ENCODE data around the gene NFIA.

Gene NFIA

GRCh38 chr1:61152066-61152465 is 69.7 kb downstream of the NFIA start:
- no peak for TF ChIP-seq CTCF (IDR thresholded peaks at IDR 0.05; ENCODE audit: unreplicated experiment in 3 of 3)
- Mint-ChIP-seq H3K4me1 (peaks cover 67% of the 10 kb centered on the region), H3K27me3 (ENCODE audit: low read depth) (peaks cover 9% of the 10 kb centered on the region), H3K9me3 (no peaks in the 10 kb centered on the region), H3K27ac (peak overlapping the region; percentile 90 to 93 (median 92)), H3K4me3 (no peak overlapping the region), H3K36me3 (ENCODE audit: low read depth) (peaks cover 5% of the 10 kb centered on the region)

GRCh38 chr1:61152469-61153105 is 70.2 kb downstream of the NFIA start:
- peaks cover 72% of the 10 kb centered on the region for H3K4me1 Mint-ChIP-seq
- peaks cover 5% of the 10 kb centered on the region for H3K36me3 Mint-ChIP-seq (ENCODE audit: low read depth)
- no peak for TF ChIP-seq CTCF (IDR thresholded peaks at IDR 0.05; ENCODE audit: unreplicated experiment in 3 of 3)
- H3K27me3 Mint-ChIP-seq (ENCODE audit: low read depth), result peaks cover 9% of the 10 kb centered on the region
- peak overlapping the region in 1 of 3 experiments; percentile 1 for H3K4me3 Mint-ChIP-seq
- H3K9me3 Mint-ChIP-seq, result no peaks in the 10 kb centered on the region
- peak overlapping the region; percentile 90 to 93 (median 92) for H3K27ac Mint-ChIP-seq

DNA sequence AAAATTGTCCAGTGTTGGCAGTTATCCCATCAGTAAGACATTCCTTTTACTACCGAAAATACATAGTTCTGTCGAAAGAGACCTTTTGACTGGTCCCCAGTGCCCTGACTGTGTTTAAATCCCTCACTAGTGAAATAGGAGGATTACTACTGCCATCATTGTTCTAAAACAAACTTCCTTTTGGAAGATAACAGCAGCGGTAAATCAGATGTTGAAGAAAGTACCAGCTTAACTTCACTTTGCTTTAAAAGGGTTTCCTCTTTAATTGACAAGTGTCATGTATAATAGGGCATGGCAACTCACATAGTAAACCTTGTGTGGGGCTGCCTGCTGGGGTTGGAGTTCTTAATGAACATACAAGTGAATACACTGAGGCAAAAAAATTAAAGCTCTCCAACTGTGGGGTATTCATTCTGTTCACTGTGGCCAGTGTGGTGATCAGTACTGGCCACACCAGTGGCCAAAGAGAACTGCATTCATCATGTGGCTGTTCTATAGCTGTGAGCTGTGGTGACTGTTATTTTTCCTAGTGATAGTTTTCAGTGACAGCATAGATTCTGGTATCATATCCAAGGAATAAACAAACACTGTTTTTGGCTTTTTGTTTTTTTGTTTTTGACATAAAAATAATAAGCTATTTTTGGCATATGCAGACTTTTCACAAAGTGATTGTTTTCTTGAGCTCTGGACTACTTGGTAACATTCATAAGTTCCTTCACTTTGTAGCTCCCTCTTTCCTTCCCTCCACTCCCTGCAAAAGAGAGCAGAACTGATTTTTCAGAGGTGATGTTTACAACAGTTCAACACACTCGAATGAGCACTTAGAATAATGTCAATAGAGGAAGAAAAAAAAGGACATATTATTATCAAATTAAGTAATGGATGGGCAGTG is 74.5 kb downstream of the NFIA start:
- Mint-ChIP-seq H3K36me3 (ENCODE audit: low read depth) (peaks cover 22% of the 10 kb centered on the region), H3K4me1 (peaks cover 74% of the 10 kb centered on the region), H3K4me3 (no peak overlapping the region), H3K27me3 (ENCODE audit: low read depth) (no peaks in the 10 kb centered on the region), H3K27ac (peak overlapping the region; percentile 56 to 90 (median 82)), H3K9me3 (no peaks in the 10 kb centered on the region)
- TF ChIP-seq CTCF (IDR thresholded peaks at IDR 0.05; ENCODE audit: unreplicated experiment in 3 of 3), result no peak

DNA sequence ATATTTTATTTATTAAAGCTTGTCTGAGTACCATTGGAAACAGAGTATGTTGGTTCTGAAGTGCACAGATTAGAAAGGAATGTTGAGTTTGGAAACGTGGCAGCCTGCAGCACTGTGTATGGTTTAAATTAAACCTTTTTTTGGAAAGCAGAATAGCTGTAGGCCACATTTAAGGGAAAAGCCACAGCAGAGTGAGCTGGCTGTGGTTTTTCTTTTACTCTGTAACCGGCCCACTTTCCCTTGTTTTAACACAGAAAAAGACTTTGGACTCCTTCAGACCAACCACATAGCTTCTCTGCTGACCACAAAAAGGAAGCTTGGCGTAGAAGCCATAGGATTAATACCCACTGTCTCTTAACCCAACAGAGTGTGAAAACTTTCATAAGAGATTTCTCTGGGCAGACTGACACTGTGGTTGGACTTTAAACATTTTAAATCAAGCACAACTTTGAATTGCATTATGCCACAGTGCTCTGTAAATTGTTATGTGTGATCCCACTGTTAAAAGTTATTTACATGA is 75.2 kb downstream of the NFIA start:
- H3K27me3 Mint-ChIP-seq (ENCODE audit: low read depth), result no peaks in the 10 kb centered on the region
- peaks cover 22% of the 10 kb centered on the region for H3K36me3 Mint-ChIP-seq (ENCODE audit: low read depth)
- peak overlapping the region in 1 of 3 experiments; percentile 17 for H3K4me3 Mint-ChIP-seq
- H3K9me3 Mint-ChIP-seq, result no peaks in the 10 kb centered on the region
- H3K27ac Mint-ChIP-seq, result peak overlapping the region; percentile 56 to 90 (median 82)
- TF ChIP-seq CTCF (IDR thresholded peaks at IDR 0.05; ENCODE audit: unreplicated experiment in 3 of 3), result no peak
- peaks cover 69% of the 10 kb centered on the region for H3K4me1 Mint-ChIP-seq

DNA sequence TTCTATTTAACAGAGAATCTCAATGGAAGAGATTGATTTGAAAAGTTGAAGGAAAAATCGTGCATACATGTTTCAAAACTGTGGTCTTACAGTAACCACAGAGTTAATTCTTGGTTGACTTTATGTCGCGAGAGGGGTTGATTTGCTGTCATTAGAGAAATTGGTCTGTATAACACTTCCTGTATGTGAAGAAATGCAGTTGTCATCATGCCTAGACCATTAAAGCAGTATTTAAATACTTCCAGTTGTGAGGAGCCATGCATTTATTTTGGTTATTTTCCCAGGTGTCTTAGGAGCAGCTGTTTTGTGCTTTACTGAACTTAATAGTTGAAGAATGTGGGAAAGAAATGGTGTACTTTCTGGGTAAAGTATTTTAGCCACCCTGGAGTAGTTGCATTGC is 76.2 kb downstream of the NFIA start:
- no peak for TF ChIP-seq CTCF (IDR thresholded peaks at IDR 0.05; ENCODE audit: unreplicated experiment in 3 of 3)
- H3K4me3 Mint-ChIP-seq, result peak overlapping the region in 1 of 3 experiments; percentile 37
- peaks cover 69% of the 10 kb centered on the region for H3K4me1 Mint-ChIP-seq
- no peaks in the 10 kb centered on the region for H3K27me3 Mint-ChIP-seq (ENCODE audit: low read depth)
- H3K27ac Mint-ChIP-seq, result peak overlapping the region; percentile 65 to 90 (median 84)
- H3K9me3 Mint-ChIP-seq, result no peaks in the 10 kb centered on the region
- H3K36me3 Mint-ChIP-seq (ENCODE audit: low read depth), result peaks cover 22% of the 10 kb centered on the region

Measured in nephron (organoid).